CD4-positive, alpha-beta T cell treated with Interleukin-12 subunit alpha and Interleukin-12 subunit beta, for 1 hour (primary cell): ENCODE results near the gene CD46.
"Not testable (repeated sequence)": the region's sequence is repeated elsewhere in the genome, so short reads cannot be mapped to it uniquely, and the experiment has no call there.

Source experiments
- DNase-seq: peaks from one replicate; pipeline ENCODE4 v3.0.0-alpha.2; 2020

CD46 gene

DNA sequence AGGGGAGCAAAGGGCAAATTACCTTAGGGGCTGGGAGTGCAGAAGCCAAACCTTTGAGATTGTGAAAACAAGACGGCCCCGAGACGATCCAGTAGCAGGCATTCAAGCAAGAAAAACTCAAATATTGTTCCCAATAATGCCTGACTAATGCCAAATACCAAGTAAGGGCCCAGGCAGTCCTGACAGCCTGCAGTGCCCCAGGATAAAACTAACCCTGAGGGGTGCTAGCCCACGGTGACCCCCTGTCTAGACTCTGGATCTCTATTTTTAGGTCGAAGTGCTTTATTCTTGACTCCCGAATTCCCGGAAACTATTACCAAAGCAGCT, 428 bp upstream of the CD46 start:
- not testable (repeated sequence) for DNase-seq

DNA sequence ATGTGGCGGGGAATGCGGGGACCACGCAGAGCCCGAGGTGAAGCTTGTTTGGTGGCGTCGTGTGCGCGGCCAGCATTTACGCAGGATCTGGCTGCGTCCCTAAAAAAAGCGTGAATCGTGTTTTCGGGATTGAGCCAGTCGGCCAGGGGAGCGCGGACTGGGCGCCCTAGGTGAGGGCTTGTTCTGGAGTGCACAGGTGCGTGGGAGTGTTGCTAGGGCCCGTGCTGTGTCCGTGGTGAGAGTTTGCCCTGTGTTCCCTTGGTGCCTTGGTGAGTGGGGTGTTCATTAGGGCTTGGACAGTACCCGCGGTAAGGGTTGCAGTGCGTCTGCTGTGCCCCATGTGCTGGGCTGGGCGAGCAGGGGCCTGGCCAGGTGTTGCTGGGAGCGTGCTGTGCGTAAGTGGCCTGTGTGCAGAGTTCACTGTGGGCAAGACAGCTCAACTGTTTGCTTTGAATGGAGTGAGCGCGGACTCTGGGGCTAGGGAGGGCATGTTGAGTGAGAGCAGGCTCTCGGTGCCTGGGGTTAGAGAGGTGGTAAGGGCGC, 673 bp downstream of the CD46 start:
- DNase-seq: peak; percentile 12

DNA sequence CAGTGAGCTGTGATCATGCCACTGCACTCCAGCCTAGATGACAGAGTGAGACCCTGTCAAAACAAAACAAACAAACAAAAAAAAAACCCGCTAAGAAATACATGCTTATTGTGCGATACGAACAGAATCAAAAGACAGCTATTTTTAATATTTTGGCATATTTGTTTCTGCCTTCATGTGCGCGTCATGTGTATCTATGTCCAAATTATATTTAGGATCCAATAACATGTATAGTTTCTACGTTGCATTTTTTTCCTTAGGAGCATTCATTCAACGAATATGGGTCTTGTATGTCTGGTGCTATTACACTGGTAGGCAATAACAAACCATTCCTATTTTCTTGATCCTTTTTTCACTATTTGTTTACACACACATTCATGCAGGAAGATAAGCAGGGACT, 1.8 kb downstream of the CD46 start:
- DNase-seq: no peak

DNA sequence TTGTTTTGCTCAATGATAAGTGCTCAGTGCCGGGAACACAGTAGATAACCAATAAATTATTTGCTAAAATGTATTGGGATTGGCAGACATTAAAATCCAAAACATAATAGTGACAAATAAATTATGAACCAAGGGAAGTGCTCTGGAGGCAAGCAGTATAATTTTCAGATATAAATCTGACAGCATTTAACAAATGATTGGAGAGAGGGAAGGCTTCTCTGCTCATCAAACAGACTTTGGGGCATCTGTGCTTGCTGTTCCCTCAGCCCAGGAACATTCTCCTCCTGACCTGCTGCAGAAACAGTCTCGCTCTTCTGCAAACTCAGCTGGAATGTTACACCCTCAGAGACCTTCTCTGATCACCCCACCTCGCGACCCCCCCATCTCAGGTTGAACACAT, 2.2 kb downstream of the CD46 start:
- DNase-seq: no peak

DNA sequence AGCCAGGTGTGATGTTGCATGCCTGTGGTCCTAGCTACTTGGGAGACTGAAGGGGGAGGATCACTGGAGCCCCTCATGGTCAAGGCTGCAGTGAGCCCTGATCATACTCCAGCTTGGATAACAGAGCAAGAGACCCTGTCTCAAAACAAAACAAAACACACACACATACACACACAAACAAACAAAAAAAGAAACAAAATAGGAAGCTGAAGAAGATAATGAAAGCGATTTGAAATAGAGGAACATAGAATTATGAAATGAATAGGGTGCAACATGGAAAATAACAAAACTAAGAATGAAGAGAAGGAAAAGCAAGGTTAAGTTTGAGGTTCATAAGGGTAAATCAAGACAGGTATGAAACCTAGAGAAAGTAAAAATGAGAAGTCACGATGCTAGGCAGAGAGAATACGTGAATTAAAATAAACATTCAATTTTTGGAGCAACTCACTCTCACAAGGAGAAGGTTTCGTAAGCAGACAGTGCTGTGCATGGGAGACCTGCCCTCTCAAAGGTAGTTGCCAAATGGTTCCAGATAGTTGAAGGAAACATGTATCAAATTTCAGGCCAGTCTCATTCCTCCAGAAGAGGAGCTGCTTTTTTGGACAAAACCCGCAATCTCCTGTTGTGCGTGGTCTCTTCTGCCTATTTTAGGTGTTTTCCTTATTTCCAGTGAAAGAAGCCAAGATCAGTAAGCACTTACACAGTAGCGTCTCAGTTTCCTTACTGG, 3.3 kb downstream of the CD46 start:
- DNase-seq: no peak

DNA sequence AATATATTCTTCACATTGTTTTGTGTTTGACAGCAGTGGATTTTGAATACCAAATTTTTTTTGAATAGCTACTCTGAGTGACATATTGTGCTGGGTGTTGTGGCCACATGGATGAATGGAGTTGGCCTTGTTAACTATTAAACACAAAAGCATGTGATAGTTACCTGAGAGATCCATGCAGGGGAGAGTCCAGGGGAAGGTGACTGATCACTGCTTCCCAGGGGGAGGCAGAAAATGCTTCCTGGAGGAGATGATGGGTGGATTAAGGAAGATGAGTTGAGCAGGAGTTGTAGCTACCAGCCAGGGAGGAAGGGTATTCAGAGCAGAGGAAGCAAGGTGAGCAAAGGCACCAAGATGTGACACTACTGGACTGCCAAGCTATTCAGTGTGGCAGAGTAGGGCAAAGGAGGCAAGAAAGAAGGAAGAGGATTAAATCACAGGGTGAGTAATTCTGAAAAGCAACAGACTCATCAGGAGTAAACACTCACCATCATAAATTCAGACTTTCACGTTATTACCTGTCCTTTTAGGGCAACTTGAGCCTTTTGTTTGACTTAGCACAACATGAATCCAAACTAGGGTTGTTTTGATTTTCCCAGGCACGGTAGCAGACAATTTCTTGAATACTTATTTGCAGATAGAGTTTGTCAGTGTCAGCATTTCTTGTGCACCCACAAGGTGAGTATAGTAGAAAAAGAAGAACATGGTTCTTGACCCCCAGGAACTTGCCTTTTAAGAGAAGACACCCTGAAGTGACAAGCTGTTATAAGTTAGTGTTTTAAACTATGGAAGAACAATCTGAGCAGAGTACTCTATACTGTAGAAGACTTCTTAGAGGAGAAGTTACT, 4.2 kb downstream of the CD46 start:
- DNase-seq: no peak

DNA sequence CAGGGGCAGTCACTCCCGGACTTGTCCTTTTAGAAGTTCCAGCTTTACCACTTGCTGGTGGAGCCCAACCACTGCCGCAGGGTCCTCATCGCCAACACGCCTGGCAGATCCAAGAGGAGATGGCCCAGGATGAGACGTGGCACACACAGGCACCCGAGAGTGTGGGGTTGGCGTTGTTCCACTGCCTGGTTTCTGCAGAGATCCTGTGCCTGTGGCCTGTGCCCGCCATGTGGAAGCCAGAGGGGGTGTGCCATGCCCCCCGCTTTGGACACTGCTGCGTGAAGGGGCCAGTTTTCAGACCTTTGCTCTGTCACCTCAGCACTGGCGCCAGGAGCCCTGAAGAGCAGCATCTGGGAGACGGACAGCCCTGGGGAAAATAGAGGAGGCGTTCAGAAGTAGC, 10.8 kb downstream of the CD46 start:
- DNase-seq: no peak

DNA sequence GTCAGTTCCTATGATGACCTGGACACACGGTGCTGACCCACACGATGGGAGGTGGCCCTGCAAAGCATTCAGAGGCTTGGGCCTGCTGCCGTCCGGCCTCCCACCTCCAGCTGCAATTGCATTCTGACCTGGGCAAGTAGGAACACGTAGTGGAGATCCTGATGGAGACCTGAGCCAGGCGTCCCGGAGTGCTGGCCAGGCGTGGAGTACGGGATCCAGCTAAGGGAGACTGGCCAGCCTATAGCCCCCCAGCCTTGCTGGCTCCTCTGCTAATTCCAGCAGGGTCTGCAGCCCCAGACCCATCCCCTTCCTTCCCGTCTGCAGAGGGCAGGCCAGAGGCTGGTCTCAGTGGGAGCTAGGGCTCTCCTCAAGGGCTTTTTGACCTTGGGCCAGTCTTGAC, 11.2 kb downstream of the CD46 start:
- no peak for DNase-seq

DNA sequence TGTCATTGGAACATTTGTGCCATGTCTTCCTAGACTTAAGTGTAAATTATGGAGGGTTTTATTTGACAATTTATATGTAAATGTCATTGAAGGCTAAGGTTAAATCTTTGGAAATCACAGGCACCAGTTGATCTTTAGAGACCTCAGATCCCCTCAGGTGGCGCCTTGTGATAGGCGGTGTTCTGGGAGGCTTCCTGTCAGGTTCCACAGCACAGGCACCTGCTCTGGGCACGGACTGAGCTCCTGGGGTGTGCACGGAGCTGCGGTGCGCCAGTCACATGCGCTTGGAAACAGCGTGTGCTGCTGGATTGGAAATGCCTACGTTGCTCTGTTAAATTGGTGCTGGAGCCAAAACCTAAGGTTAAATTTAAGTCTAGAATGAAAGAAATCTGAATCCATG, 12.1 kb downstream of the CD46 start:
- no peak for DNase-seq

DNA sequence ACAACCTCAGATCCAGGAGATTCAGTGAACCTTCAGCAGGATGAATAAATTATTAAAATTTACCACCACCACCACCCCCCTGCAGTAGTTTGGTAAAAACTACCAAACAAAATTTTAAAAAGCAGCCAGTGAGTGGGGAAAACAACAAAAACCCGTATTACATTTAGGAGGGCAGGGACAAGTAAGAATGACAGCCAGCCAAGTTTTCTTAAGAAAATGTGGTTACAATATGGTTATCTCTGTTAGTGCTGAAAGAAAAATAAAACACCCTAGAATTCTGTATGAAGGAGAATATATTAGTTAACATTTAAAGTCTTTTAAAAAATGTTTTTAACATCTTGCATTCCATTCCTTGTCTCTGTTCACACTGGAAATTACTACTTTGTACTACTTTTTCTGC, 14.7 kb downstream of the CD46 start:
- no peak for DNase-seq

DNA sequence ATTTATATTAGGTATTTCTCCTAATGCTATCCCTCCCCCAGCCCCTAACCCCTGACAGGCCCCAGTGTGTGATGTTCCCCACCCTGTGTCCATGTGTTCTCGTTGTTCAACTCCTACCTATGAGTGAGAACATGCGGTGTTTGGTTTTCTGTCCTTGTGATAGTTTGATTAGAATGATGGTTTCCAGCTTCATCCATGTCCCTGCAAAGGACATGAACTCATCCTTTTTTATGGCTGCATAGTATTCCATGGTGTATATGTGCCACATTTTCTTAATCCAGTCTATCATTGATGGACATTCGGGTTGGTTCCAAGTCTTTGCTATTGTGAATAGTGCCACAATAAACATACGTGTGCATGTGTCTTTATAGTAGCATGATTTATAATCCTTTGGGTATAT, 18.7 kb downstream of the CD46 start:
- not testable (repeated sequence) for DNase-seq

DNA sequence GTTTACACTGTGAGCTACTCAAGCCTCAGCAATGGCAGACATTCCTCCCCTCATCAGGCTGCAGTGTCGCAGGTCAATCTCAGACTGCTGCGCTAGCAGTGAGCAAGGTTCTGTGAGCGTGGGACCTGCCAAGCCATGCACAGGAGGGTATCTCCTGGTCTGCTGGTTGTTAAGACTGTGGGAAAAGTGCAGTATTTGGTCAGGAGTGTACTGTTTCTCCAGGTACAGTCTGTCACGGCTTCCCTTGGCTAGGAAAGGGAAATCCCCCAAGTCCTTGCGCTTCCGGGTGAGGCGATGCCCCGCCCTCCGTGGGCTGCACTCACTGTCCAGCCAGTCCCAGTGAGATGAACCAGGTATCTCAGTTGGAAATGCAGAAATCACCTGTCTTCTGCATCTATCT, 24.2 kb downstream of the CD46 start:
- DNase-seq: not testable (repeated sequence)

DNA sequence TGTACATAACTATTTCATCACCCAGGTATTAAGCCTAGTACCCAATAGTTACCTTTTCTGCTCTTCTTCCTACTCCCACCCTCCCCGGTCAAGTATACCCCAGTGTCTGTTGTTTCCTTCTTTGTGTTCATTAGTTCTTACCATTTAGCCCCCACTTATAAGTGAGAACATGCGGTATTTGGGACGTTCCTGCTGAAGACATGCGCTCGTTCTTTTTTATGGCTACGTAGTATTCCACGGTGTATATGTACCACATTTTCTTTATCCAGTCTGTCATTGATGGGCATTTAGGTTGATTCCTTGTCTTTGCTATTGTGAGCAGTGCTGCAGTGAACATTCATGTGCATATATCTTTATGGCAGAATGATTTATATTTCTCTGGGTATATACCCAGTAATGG, 25.6 kb downstream of the CD46 start:
- not testable (repeated sequence) for DNase-seq

DNA sequence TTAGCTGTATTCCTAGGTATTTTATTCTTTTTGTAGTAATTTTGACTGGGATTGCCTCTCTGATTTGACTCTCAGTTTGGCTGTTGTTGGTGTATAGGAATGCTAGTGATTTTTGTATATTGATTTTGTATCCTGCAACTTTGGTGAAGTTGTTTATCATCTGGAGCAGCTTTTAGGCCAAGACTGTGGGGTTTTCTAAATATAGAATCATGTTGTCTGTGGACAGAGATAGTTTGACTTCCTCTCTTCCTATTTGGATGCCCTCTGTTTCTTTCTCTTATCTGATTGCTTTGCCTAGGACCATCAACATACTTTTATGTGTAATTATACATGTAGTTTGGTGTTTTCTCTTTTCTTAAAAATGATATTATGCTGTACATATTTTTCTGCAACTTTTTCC, 27.2 kb downstream of the CD46 start:
- no peak for DNase-seq

DNA sequence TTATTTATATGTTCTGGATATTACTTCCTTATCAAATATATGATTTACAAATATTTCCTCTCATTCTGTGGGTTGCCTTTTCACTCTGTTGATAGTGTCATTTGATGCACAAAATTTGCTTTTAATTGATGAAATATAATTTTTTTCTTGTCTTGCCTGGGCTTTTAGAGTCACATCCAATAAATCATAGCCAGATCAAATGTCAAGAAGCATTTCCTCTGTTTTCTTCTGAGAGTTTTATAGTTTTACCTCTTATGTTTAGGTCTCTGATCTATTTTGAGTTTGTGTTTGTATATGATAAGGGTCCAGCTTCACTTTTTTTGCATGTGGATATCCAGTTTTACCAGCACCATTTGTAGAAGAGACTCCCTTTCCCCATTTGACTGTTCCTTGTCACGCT, 29.5 kb downstream of the CD46 start:
- DNase-seq: no peak

DNA sequence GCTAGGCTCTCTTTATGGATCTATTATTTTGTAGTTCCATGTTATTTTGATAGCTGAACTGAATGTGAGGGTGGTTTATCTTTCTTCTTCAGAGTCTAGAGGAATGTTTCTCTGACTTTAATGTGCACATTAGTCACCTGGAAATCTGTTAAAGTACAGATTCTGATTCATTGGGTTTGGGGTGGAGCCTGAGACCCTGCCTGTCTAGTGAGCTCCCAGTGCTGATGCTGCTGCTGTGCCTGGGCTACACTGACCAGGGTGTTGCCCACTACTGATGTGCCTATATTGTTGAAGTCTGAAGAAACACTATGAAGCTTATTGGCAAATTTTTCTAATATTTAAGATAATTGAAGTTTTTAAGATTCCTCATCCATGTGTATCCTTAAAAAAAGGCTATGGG, 35.9 kb downstream of the CD46 start:
- no peak for DNase-seq

DNA sequence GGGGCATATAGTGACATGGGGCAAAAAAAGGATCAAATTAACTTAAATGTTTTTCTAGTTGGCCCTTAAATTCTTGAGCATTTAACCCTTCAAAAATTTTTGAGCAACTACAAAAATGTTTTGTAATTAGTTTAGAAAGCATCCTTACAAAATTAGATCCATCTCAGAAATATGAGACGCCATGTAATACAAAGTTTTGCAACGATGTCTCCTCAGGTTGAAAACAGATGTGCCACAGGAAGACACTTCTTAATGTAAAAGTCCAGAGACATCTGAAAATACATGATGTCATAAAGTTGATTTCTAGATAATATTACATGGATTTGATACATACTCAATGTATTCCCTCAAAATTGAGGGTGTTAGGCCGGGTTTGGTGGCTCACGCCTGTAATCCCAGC, 37.5 kb downstream of the CD46 start:
- DNase-seq: no peak

DNA sequence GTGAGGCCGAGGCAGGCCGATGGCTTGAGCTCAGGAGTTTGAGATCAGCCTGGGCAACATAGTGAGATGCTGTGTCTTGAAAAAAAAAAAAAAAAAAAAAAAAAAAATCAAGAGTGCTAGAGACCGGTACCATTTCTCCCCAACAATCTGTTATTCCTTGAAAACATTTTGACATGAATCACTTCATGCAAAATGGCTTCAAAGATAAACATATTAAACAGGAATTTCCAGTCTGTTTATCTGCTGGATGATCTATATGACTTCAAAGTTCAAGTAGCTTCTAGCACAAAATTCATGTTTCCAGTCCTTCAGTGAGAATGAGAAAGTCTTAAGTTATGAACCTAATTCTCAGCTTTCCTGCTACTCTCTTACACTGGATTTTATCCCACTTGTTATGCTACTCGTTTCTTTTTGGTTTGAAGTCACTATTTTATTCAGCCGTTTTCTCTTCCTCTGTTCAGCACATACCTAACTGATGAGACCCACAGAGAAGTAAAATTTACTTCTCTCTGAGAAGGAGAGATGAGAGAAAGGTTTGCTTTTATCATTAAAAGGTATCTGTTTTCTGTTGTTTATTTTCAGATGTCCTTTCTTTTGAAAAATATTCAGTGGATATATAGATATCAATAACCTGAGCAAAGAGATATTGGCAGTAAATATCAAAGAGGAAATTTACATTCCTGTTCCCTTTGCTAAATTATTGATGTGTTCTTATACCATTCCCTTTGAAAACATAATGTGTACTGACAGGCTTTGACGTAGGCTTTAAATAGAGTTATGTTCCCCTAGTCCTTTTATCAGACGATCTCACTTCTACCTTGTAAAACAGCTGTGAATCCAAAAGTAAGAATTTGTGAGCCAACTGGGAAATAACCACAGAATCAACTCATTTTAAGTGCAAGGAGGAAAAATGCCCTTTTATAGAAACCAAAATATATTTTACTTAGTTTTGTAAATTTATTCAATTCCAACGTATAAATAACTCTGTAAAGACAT, 38.2 kb downstream of the CD46 start:
- DNase-seq: no peak

DNA sequence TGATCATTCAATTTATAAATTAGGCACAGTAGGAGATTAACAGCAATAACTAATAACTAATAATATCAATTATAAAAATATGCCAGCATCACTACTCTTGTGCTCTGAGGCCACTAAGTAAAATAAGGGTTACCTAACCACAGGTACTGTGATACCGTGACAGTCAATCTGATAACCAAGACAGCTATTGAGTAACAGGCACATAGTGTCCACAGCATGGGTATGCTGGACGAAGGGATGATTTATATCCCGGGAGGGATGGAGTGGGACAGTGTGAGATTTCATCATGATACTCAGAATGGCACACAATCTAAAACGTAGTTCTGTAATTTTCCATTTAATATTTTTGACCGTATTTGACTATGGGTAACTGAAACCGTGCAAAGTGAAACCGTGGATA, 39.4 kb downstream of the CD46 start:
- DNase-seq: no peak

DNA sequence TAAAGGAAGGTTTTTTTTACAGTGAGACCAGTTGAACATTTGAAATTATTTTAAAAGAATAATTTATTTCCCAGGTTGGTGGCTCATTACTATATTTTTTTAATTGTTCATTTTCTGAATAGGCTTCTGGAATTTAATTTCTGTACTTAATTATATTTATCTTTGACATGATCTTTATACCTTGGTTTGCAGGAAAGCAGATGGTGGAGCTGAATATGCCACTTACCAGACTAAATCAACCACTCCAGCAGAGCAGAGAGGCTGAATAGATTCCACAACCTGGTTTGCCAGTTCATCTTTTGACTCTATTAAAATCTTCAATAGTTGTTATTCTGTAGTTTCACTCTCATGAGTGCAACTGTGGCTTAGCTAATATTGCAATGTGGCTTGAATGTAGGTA, 41.5 kb downstream of the CD46 start:
- DNase-seq: no peak

DNA sequence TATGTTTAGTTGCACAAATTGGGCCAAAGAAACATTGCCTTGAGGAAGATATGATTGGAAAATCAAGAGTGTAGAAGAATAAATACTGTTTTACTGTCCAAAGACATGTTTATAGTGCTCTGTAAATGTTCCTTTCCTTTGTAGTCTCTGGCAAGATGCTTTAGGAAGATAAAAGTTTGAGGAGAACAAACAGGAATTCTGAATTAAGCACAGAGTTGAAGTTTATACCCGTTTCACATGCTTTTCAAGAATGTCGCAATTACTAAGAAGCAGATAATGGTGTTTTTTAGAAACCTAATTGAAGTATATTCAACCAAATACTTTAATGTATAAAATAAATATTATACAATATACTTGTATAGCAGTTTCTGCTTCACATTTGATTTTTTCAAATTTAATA, 43.0 kb downstream of the CD46 start:
- DNase-seq: no peak

DNA sequence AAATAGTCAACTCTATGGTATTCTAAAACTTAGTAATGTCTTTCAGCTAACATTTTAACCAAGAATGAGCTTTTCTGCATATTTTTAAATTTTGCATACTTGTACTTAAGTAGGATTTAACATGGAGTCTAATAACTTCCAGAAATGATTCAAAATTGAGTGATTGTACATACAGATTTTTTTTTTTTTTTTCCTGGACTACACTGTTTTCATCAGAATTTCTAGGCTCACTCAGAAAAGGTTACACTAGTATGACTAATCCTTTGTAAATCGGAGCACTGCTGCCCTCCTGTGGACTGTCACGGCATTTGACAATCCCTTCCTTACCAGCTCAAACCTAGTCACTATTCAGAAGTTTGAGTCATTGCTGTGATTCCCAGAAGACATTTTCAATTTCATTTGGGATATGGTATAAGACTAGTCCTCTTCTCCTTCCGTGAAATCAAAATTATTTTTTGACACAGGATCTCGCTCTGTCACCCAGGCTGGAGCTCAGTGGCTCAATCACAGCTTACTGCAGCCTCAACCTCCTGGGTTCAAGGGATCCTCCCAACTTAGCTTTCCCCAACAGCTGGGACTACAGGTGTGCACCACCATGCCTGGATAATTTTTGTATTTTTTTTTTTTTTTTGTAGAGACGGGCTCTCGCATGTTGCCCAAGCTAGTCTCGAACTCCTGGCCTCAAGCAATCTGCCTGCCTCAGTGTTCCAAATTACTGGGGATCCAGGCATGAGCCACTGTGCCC, 45.5 kb downstream of the CD46 start:
- peak; percentile 77 for DNase-seq
